HAP-1 (cell line): Measurements from ENCODE around the gene PPA1.
A peak's percentile ranks its signal among the peaks of the same experiment; 100 is the strongest.

Source experiments
- DNase-seq, 2 experiments: peaks; one replicate each; pipeline ENCODE4 v3.0.0-alpha.2; 2016 to 2020; ENCODE audit warnings: low spot score in 2 of 2
- H3K27me3 ChIP-seq: fragments of 250-450 bp; sonication (Bioruptor Pico); 2 replicates; pipeline ENCODE4 v1.5.1; 2020; ENCODE audit warnings: low read depth, mild to moderate bottlenecking, moderate library complexity
- H3K36me3 ChIP-seq: fragments of 250-450 bp; sonication (Bioruptor Pico); replicated peaks from 2 replicates; pipeline ENCODE4 v1.5.1; 2020; ENCODE audit warnings: mild to moderate bottlenecking
- H3K4me1 ChIP-seq: fragments of 250-450 bp; sonication (Bioruptor Pico); 2 replicates; pipeline ENCODE4 v1.5.1; 2020; ENCODE audit warnings: mild to moderate bottlenecking
- H3K4me3 ChIP-seq: fragments of 250-450 bp; sonication (Bioruptor Pico); 2 replicates; pipeline ENCODE4 v1.5.1; 2020; ENCODE audit warnings: mild to moderate bottlenecking, moderate library complexity
- H3K9me3 ChIP-seq: fragments of 250-450 bp; sonication (Bioruptor Pico); 2 replicates; pipeline ENCODE4 v1.5.1; 2020; ENCODE audit warnings: mild to moderate bottlenecking, moderate library complexity
- in situ Hi-C: fragments of 300-500 bp; cut with MboI; formaldehyde crosslinking; loops from 3 replicates; pipeline ENCODE4 v1.14.3; 2020; ENCODE audit warnings: low sequenced_read_pairs, inconsistent platforms, mixed read lengths

The PPA1 gene

DNA sequence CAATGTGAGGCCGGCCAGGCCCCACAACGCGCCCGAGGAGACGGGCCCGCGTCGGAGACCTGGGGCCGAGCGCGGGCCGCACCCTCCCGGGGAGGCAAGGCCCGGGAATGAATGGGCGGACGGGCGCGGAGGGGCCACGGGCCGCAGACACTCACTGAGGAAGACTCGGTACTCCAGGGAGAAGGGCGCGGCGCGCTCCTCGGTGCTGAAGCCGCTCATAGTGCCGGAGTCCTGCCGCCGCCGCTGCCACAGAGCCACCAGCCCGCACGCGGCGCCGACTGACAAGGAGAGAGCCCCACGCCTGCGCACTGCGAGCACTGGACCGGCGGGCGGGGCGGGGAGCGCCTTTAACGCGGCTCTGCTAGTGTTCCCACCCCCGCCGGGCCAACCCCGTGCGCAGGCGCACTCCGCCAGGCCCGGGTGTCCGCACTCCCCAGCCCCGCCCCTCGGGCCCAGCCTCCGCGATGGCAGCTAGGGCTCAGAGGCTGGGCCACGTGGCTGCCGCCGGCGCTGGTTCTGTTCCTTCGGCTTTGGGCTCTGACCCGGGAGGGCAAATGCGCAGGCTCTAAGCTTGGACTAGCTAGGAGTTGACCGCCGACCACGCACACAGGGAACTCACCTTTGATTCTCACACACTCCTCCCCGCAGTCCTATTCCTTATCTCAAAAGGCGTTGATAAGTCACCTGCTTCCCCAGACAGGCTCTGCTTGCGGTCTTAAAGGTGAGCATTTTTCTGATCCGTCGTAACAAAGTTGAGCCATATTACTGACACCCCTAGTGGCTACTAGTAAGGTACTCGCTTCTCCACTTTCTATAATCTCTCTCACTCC, at the start of gene PPA1:
TSS of gene PPA1 (minus strand) at position 321 of the 830 bp plus-strand sequence. CDS start at position 219, 102 bp downstream.
- peak; percentile 93 to 99 for DNase-seq
- Histone ChIP-seq H3K4me1 (peaks cover 30% of the 10 kb centered on the region), H3K36me3 (peaks cover 23% of the 10 kb centered on the region), H3K4me3 (peak within 1 kb of the TSS; percentile 80), H3K27me3 (no peaks in the 10 kb centered on the region), H3K9me3 (peaks cover 2% of the 10 kb centered on the region; the same call in 1 of the 2 replicates)
- in situ Hi-C loops: no loop called here

DNA sequence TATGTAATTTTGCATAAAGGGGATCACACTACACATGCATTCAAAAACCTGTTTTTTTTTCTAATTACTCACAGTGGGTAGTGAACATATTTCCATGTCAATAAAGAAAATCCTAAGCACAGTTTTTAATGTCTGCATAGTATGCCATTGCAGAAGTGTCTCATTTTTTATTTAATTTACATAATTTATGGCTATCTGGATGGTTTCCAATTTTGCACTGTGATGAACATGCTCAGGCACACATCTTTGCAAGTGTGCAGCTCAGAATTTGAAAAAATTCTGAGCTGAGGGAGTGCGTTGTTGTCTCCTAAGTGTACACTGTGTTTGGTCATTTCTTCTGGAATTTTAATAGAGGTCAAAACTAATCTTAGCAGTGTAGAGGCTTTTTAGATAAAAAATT, 48.4 kb upstream of the PPA1 start:
- Histone ChIP-seq H3K9me3 (no peaks in the 10 kb centered on the region), H3K36me3 (no peaks in the 10 kb centered on the region), H3K4me1 (peaks cover 7% of the 10 kb centered on the region; the same call in 1 of the 2 replicates), H3K27me3 (peaks cover 65% of the 10 kb centered on the region), H3K4me3 (no peak overlapping the region)
- DNase-seq: no peak
- in situ Hi-C loops: no loop called here

DNA sequence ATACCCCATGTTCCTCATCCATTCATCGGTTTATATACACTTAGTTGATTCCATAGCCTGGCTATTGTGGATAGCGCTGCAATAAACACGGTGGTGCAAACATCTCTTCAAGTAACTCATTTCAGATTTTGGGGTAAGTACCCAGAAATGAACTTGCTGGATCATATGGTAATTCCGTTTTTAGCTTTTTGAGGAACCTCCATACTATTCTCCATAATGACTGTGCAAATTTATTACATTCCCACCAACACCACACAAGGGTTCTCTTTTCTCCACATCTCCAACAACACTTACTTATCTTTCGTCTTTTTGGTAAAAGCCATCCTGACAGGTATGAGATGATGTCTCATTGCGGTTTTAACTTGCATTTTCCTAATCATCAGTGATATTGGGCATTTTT, 46.9 kb upstream of the PPA1 start:
- H3K4me3 ChIP-seq: no peak overlapping the region
- no peaks in the 10 kb centered on the region for H3K36me3 ChIP-seq
- H3K27me3 ChIP-seq: peaks cover 55% of the 10 kb centered on the region
- peaks cover 6% of the 10 kb centered on the region; the same call in 1 of the 2 replicates for H3K4me1 ChIP-seq
- H3K9me3 ChIP-seq: no peaks in the 10 kb centered on the region
- DNase-seq: no peak
- in situ Hi-C loops: no loop called here

DNA sequence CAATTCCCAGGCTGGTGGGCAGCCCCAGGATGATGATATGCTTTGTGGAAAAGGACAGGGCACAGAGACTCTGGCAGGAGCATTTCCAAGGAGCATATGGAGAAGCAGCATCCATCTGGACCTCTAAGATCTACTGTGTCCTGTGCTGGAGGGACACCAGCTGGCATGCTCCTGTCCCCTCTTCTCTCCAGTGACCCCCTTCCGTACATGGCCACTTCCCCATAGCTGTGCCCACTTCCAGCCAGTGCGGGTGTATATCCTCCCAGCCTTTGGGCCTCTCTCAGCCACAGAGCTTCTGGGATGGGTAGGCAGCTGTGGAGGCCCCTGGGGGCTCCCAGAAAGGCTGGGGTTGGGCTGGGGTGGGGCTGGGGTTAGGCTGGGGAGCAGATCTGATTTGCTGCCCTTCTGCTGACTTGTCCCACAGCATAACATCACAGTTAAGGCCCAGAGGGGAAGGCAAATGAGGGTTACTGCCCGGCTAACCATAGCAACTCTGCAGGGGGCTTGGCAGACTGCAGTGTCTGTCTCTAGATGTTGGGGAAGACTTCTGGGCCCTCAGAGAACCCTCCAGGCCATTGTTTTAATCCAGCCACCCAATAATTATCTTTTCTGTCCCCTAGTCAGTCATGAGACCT, 44.3 kb upstream of the PPA1 start:
- in situ Hi-C loops: no loop called here
- no peak for DNase-seq
- peaks cover 34% of the 10 kb centered on the region for H3K27me3 ChIP-seq
- no peaks in the 10 kb centered on the region for H3K9me3 ChIP-seq
- H3K4me3 ChIP-seq: no peak overlapping the region
- no peaks in the 10 kb centered on the region for H3K36me3 ChIP-seq
- H3K4me1 ChIP-seq: peaks cover 5% of the 10 kb centered on the region

DNA sequence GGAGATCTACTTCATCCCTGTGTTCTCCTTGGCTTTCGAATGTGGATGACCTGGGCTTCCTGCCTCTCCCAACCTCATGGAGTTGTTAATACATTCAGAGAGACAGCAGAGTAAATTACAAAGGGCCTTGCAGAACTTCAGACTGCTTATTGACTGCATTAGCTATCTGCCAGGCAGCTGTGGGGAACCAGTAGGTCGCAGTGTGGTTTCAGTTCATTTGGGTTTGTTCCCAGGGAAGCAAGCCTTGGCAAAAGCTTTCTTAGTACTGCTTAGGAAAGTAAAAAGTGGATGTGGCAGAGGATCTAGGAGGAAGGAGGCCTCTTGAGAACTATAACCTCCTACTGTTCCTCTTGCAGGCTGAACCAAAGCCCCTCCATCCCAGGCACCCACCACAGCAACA, 41.4 kb upstream of the PPA1 start:
- peaks cover 6% of the 10 kb centered on the region; the same call in 1 of the 2 replicates for H3K27me3 ChIP-seq
- H3K36me3 ChIP-seq: no peaks in the 10 kb centered on the region
- in situ Hi-C loops: no loop called here
- no peak for DNase-seq
- H3K9me3 ChIP-seq: no peaks in the 10 kb centered on the region
- peaks cover 5% of the 10 kb centered on the region for H3K4me1 ChIP-seq
- no peak overlapping the region for H3K4me3 ChIP-seq

DNA sequence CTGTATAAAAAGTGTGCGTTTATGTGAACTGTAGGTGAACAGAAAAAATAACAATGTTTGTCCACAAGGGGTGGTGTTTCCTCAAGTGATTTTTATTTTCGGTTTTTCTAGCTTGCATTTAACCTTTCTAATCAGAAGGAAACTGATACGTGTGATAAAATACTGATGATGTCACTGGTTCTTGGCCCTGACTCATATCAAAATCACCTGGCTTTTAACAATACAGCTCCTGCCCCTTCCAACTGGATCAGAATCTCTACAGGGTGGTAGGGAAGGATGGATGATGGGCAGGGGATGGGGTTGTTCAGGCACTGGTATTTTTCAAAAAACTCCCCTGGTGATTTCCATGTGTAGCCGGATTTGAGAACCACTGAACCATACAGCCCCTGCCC, 39.7 kb upstream of the PPA1 start:
- no peaks in the 10 kb centered on the region for H3K36me3 ChIP-seq
- no peak for DNase-seq
- H3K9me3 ChIP-seq: no peaks in the 10 kb centered on the region
- in situ Hi-C loops: no loop called here
- H3K4me3 ChIP-seq: no peak overlapping the region
- peaks cover 5% of the 10 kb centered on the region for H3K4me1 ChIP-seq
- no peaks in the 10 kb centered on the region for H3K27me3 ChIP-seq

DNA sequence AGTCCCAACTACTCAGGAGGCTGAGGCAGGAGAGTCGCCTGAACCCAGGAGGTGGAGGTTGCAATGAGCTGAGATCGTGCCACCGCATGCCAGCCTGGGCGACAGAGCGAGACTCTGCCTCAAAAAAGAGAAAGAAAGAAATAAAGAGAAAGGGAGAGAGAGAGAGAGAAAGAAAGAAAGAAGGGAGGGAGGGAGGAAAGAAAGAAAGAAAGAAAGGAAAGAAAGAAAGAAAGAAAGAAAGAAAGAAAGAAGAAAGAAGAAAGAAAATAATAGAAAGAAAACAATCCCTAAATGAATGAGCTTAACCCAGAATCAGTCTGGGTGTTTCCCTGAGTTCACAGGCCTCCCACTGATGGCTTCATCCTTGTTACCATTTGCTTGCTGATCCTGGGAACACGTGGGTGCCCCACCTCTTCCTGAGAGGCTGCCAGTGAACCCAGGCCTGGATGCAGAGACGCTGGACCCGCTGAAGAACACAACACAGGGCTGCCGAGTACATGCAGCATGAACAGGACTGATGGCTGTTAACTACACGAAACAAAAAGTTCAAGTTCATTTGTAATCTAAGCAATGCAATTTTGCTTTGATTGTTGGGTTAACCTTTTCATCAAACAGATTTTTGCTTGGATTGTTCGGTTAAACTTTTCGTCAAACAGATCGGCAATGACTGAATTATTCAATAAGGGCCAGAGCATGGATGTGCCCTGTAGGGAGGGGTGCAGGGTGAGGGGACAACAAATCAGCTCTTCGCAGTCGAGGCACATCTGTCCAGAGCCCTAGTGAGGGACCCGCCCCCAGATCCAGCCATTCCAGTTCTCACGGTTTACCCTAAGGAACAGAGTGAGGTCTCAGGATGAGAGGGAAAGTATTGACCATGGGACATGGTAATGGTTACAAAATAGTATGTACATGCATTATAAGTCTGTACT, 39.0 kb upstream of the PPA1 start:
- Histone ChIP-seq H3K9me3 (no peaks in the 10 kb centered on the region), H3K27me3 (no peaks in the 10 kb centered on the region), H3K4me3 (no peak overlapping the region), H3K36me3 (no peaks in the 10 kb centered on the region), H3K4me1 (peaks cover 5% of the 10 kb centered on the region)
- in situ Hi-C loops: no loop called here
- no peak for DNase-seq

DNA sequence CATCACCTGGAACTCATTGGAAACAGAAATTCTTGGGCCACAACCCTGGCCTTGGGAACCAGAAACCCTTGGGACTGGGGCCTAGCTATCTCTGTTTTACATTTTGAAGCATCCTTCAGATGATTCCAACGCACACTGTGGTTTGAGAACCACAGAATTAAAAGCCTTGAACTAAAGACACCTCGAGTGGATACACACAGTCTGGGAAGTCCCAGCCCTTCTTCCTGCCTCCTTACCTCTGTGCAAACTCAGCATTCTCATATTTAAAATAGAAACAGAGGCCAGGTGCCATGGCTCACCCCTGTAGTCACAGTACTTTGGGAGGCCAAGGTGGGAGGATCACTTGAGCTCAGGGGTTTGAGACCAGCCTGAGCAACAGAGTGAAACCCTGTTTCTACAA, 37.7 kb upstream of the PPA1 start:
- Histone ChIP-seq H3K9me3 (no peaks in the 10 kb centered on the region), H3K36me3 (no peaks in the 10 kb centered on the region), H3K27me3 (no peaks in the 10 kb centered on the region), H3K4me1 (peaks cover 5% of the 10 kb centered on the region), H3K4me3 (no peak overlapping the region)
- in situ Hi-C loops: no loop called here
- DNase-seq: no peak

DNA sequence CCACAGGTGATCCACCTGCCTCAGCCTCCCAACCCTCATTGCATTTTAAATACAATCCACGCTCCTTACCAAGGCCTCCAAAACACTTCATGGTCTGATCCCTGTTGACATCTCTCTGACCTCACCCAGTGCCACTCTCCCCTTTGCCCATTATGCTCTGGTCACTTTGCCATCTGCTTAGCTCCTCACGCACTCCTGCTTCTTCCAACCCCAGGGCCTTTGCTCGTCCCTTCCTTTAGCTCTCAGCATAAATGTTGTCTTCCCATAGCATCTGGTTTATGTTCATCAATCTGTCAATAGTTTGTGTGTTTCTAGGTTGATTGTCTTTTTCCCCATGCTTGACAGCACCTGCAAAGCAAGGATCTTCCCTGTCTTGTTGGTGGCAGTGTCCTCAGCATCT, 36.5 kb upstream of the PPA1 start:
- Histone ChIP-seq H3K4me1 (peaks cover 5% of the 10 kb centered on the region), H3K36me3 (no peaks in the 10 kb centered on the region), H3K4me3 (no peak overlapping the region), H3K27me3 (peaks cover 3% of the 10 kb centered on the region; the same call in 1 of the 2 replicates), H3K9me3 (no peaks in the 10 kb centered on the region)
- no peak for DNase-seq
- in situ Hi-C loops: no loop called here

DNA sequence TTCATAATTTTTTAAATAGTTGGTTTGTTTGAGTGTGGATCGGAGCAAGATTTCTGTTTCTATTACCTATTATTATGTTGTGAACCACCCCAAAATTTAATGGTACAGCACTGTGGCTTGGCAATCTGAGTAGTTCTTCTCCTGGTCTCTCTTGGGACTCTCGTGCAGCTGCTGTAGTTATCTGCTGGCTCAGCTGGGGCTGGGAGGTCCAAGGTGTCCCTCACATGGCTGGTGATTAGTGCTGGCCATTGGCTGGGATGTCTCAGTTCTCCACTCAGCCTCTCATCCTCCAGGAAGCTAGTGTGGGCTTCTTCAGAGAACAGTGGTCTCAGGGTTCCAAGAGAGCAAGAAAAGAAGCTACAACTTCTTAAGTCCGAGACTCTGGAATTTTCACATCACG, 35.1 kb upstream of the PPA1 start:
- no peak for DNase-seq
- H3K4me3 ChIP-seq: no peak overlapping the region
- in situ Hi-C loops: no loop called here
- no peaks in the 10 kb centered on the region for H3K9me3 ChIP-seq
- H3K27me3 ChIP-seq: peaks cover 6% of the 10 kb centered on the region; the same call in 1 of the 2 replicates
- H3K4me1 ChIP-seq: peaks cover 4% of the 10 kb centered on the region
- H3K36me3 ChIP-seq: no peaks in the 10 kb centered on the region

DNA sequence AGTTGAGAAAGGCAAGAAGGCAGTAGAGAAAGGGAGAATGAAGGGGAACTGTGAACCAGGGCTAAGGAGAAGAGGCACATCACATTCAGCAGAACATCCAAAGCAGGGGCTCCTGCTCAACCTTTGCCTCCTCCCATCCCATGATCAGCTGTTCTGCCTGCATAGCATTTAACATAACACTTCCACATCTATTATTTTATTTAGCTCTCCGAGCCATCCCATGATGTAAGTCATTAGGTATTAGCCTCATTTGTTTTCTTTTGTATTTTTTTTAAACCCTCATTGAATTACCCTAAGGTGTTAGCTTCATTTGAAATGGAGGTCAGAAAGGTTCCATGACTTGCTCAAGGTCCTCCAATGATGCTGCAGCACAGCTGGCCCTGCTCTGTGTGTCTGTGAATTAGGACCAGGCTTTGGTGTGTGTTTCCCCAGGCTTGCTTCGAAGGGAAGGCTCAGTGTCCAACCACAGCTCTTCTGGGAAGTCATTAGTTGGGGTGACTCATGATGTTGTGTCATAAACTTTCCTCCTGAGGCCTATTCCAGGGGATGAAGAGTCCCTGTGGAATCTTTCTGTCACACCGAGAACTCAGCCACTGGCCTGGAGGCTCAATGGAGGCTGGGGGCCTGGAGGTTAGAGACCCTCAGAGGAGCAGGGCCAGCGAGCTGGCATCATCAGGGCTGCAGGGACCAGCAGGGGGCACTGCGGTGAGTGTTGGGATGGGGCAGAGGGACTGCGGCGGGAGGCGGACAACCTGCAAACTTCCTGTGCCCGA, 34.1 kb upstream of the PPA1 start:
- Histone ChIP-seq H3K4me1 (no peaks in the 10 kb centered on the region), H3K9me3 (no peaks in the 10 kb centered on the region), H3K4me3 (no peak overlapping the region), H3K36me3 (no peaks in the 10 kb centered on the region), H3K27me3 (peaks cover 6% of the 10 kb centered on the region; the same call in 1 of the 2 replicates)
- DNase-seq: no peak
- in situ Hi-C loops: no loop called here

DNA sequence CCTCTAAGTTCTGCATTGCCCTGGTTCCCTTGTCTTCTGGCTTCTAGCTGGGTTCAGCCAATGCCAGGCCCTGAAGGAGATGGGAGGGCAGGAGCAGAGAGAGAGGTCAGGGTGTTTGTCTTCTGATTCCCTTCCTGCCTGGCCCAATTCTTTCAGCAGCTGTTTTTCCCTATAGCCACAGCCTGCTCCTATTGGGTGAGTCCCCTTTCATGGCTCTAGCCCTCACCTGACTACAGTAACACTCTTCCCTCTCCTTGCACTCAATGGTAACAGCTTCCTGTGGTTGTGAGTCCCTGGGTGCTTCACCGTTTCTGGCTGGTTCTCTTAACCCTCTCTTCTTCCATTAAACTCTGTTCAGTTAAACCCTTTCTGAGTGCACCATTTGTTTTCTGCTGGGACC, 33.5 kb upstream of the PPA1 start:
- H3K4me1 ChIP-seq: no peaks in the 10 kb centered on the region
- no peak for DNase-seq
- H3K36me3 ChIP-seq: no peaks in the 10 kb centered on the region
- H3K27me3 ChIP-seq: peaks cover 6% of the 10 kb centered on the region; the same call in 1 of the 2 replicates
- H3K9me3 ChIP-seq: no peaks in the 10 kb centered on the region
- no peak overlapping the region for H3K4me3 ChIP-seq
- in situ Hi-C loops: no loop called here

DNA sequence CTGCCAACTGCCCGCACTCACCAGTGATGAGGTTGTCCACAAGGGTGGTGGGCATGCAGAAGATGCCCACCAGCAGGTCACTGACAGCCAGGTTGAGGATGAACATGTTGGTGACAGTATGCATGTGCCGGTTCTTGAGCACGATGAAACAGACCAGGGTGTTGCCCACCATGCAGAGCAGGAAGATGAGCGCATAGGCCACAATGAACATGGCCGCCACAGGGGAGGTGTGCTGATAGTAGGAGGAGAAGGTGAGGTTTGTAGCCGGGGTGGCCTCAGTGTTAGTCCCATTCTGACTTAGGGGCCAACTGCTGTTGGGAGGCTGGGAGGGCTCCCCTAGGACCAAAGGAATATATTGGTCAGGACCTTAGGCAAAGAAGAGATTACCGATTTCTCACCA, 32.8 kb upstream of the PPA1 start:
- Histone ChIP-seq H3K36me3 (no peaks in the 10 kb centered on the region), H3K4me1 (no peaks in the 10 kb centered on the region), H3K27me3 (peaks cover 6% of the 10 kb centered on the region; the same call in 1 of the 2 replicates), H3K4me3 (no peak overlapping the region), H3K9me3 (peaks cover 3% of the 10 kb centered on the region; the same call in 1 of the 2 replicates)
- DNase-seq: no peak
- in situ Hi-C loops: no loop called here
